GM23248 (cell line): ENCODE results near the gene CNPY3. TPM values are rescaled to one million over a fixed set of nuclear protein-coding genes. Genes with fewer than 3 reads are reported as not detected.

Experiments
- DNase-seq: peaks from one replicate; pipeline ENCODE4 v3.0.0-alpha.2; 2015
- H2AFZ ChIP-seq: fragments of 200-600 bp; sonication (generic); 2 replicates; pipeline ENCODE4 v1.6.1; 2016; ENCODE audit warnings: antibody characterized with exemption
- H3F3A ChIP-seq: fragments of 200-600 bp; sonication (generic); 2 replicates; pipeline ENCODE4 v1.6.1; 2016; ENCODE audit warnings: mild to moderate bottlenecking, antibody characterized with exemption, mixed run types; ENCODE audit not compliant: insufficient read depth
- H3K27ac ChIP-seq: fragments of 200-600 bp; sonication (generic); 2 replicates; pipeline ENCODE4 v1.5.1; 2016; ENCODE audit warnings: mild to moderate bottlenecking
- H3K27me3 ChIP-seq: fragments of 200-600 bp; sonication (generic); replicated peaks from 2 replicates; pipeline ENCODE4 v1.6.1; 2016; ENCODE audit warnings: mild to moderate bottlenecking; ENCODE audit not compliant: insufficient read depth
- H3K36me3 ChIP-seq: fragments of 200-600 bp; sonication (generic); 2 replicates; pipeline ENCODE4 v1.6.1; 2016; ENCODE audit warnings: low read depth, mild to moderate bottlenecking
- H3K4me1 ChIP-seq: fragments of 200-600 bp; sonication (generic); 2 replicates; pipeline ENCODE4 v1.6.1; 2016; ENCODE audit warnings: mild to moderate bottlenecking; ENCODE audit not compliant: insufficient read depth
- H3K4me2 ChIP-seq: fragments of 200-600 bp; sonication (generic); one replicate; pipeline ENCODE4 v1.6.1; 2016; ENCODE audit warnings: mild to moderate bottlenecking; ENCODE audit not compliant: unreplicated experiment
- H3K4me3 ChIP-seq: fragments of 200-600 bp; sonication (generic); 2 replicates; pipeline ENCODE4 v1.5.1; 2016; ENCODE audit warnings: mild to moderate bottlenecking
- H3K79me2 ChIP-seq: fragments of 200-600 bp; sonication (generic); 2 replicates; pipeline ENCODE4 v1.6.1; 2016; ENCODE audit warnings: mild to moderate bottlenecking; ENCODE audit not compliant: insufficient read depth
- H3K9ac ChIP-seq: fragments of 200-600 bp; sonication (generic); 2 replicates; pipeline ENCODE4 v1.6.1; 2016; ENCODE audit warnings: mild to moderate bottlenecking
- H3K9me2 ChIP-seq: fragments of 200-600 bp; sonication (generic); 2 replicates; pipeline ENCODE4 v1.6.1; 2016; ENCODE audit warnings: mixed run types, mild to moderate bottlenecking, moderate library complexity; ENCODE audit not compliant: insufficient read depth
- H3K9me3 ChIP-seq: fragments of 200-600 bp; sonication (generic); one replicate; pipeline ENCODE4 v1.6.1; 2017; ENCODE audit warnings: low read depth
- H4K20me1 ChIP-seq: fragments of 200-600 bp; sonication (generic); 2 replicates; pipeline ENCODE4 v1.6.0; 2016; ENCODE audit not compliant: insufficient read depth
- EZH2 ChIP-seq: fragments of 200-600 bp; sonication (generic); IDR thresholded peaks from 2 replicates; pipeline ENCODE4 v1.6.1; 2018; ENCODE audit warnings: antibody characterized with exemption, mild to moderate bottlenecking; ENCODE audit not compliant: insufficient read depth, poor library complexity, severe bottlenecking
- EZH2phosphoT487 ChIP-seq: fragments of 200-600 bp; sonication (generic); IDR thresholded peaks from 2 replicates; pipeline ENCODE4 v1.6.1; 2018; ENCODE audit warnings: antibody characterized with exemption, moderate library complexity, mild to moderate bottlenecking, low read depth; ENCODE audit not compliant: insufficient read depth
- WGBS, 2 experiments: methylation state at CpG; one replicate each; pipeline ENCODE4 v1.1.6; 2015 to 2017; ENCODE audit warnings: low lambda C conversion rate in 2 of 2, low coverage in 1 of 2; ENCODE audit errors: missing lambda C conversion rate in 2 of 2; 5-methylcytosine and 5-hydroxymethylcytosine counted together
- in situ Hi-C: fragments of 300-500 bp; cut with MboI; formaldehyde crosslinking; loops from 2 replicates; pipeline ENCODE4 v1.15.0; 2020
- polyA plus RNA-seq: library from polyadenylated mRNA; unstranded; fragments of >200 nt; fragmentation: Nextera tagmentation; extraction: Ambion mirVana; gene quantifications from 2 replicates; pipeline ENCODE4 v1.2.1, GENCODE V29; 2016
- total RNA-seq: library from RNA; depleted of rRNA; stranded (reverse); fragments of >200 nt; shearing (Covaris generic); gene quantifications from 2 replicates; pipeline ENCODE4 v1.2.3, GENCODE V29; 2014

Gene CNPY3
- total and polyA plus RNA-seq, 2 experiments from 2014 or later = 45.1 to 58.6 TPM

- Histone ChIP-seq H3K9me3 (no peaks in the 10 kb centered on the region), H3K27ac (no peak overlapping the region), H3K9me2 (no peaks in the 10 kb centered on the region), H2AFZ (peak overlapping the region; percentile 75), H3K4me2 (peak overlapping the region; percentile 79), H3K4me1 (0 out of 2 replicates have a peak, but pooled peaks cover 4% of the 10 kb centered on the region), H3K9ac (peak overlapping the region; percentile 32; the same call in 1 of the 2 replicates), H3K27me3 (no peaks in the 10 kb centered on the region), H4K20me1 (no peaks in the 10 kb centered on the region), H3K4me3 (peak overlapping the region; percentile 68), H3F3A (no peaks in the 10 kb centered on the region), H3K36me3 (no peaks in the 10 kb centered on the region), H3K79me2 (no peaks in the 10 kb centered on the region)
- WGBS, 2 experiments = 8 to 9% methylated on average over 13 of the region's 13 CpGs
- in situ Hi-C loops = no loop called here
- DNase-seq = no peak
- TF ChIP-seq EZH2 (no peak), EZH2phosphoT487 (no peak)
These were observed 30.6 kb downstream of the CNPY3 start for GRCh38 chr6:42959917-42960242.

GRCh38 chr6:42960243-42961019, 31.2 kb downstream of the CNPY3 start, which contains the start of gene GNMT:
Gene GNMT, plus strand, starts transcription at chr6:42960754. Its CDS starts 14 bp downstream, at chr6:42960768.
- peak; percentile 55 for DNase-seq
- Histone ChIP-seq H3F3A (no peaks in the 10 kb centered on the region), H3K27ac (no peak within 1 kb of the TSS), H3K9me2 (no peaks in the 10 kb centered on the region), H3K9ac (peak within 1 kb of the TSS; percentile 32; the same call in 1 of the 2 replicates), H3K79me2 (no peaks in the 10 kb centered on the region), H2AFZ (peak within 1 kb of the TSS; percentile 75), H3K36me3 (no peaks in the 10 kb centered on the region), H3K27me3 (no peaks in the 10 kb centered on the region), H3K9me3 (no peaks in the 10 kb centered on the region), H3K4me2 (peak within 1 kb of the TSS; percentile 79), H4K20me1 (no peaks in the 10 kb centered on the region), H3K4me3 (peak within 1 kb of the TSS; percentile 68), H3K4me1 (0 out of 2 replicates have a peak, but pooled peaks cover 4% of the 10 kb centered on the region)
- in situ Hi-C loops = no loop called here
- WGBS, 2 experiments = 2 to 4% methylated on average over 62 of the region's 62 CpGs
- TF ChIP-seq EZH2phosphoT487 (no peak), EZH2 (no peak)

GRCh38 chr6:42961020-42961470, 31.8 kb downstream of the CNPY3 start:
- Histone ChIP-seq H3K9me3 (no peaks in the 10 kb centered on the region), H3K9ac (peak overlapping the region; percentile 32; the same call in 1 of the 2 replicates), H3K79me2 (no peaks in the 10 kb centered on the region), H3K4me2 (peak overlapping the region; percentile 79), H3K27ac (no peak overlapping the region), H2AFZ (peak overlapping the region; percentile 75), H3F3A (no peaks in the 10 kb centered on the region), H3K9me2 (no peaks in the 10 kb centered on the region), H3K4me3 (peak overlapping the region; percentile 68), H4K20me1 (no peaks in the 10 kb centered on the region), H3K27me3 (no peaks in the 10 kb centered on the region), H3K36me3 (no peaks in the 10 kb centered on the region), H3K4me1 (0 out of 2 replicates have a peak, but pooled peaks cover 4% of the 10 kb centered on the region)
- DNase-seq = no peak
- TF ChIP-seq EZH2phosphoT487 (no peak), EZH2 (no peak)
- WGBS, 2 experiments = 7 to 8% methylated on average over 15 of the region's 15 CpGs
- in situ Hi-C loops = no loop called here

- WGBS, 2 experiments = 86% methylated on average over 11 to 12 of the region's 12 CpGs
- Histone ChIP-seq H3K9me2 (no peaks in the 10 kb centered on the region), H3K36me3 (no peaks in the 10 kb centered on the region), H3K27me3 (no peaks in the 10 kb centered on the region), H3K79me2 (no peaks in the 10 kb centered on the region), H3K4me1 (0 out of 2 replicates have a peak, but pooled peaks cover 4% of the 10 kb centered on the region), H2AFZ (no peak overlapping the region), H3K27ac (no peak overlapping the region), H3K9me3 (no peaks in the 10 kb centered on the region), H3K4me2 (no peak overlapping the region), H4K20me1 (no peaks in the 10 kb centered on the region), H3F3A (no peaks in the 10 kb centered on the region), H3K9ac (no peak overlapping the region), H3K4me3 (no peak overlapping the region)
- no peak for TF ChIP-seq EZH2phosphoT487
- TF ChIP-seq EZH2 = no peak
- no peak for DNase-seq
- in situ Hi-C loops = no loop called here
These were observed 32.8 kb downstream of the CNPY3 start for GRCh38 chr6:42962096-42962495.
